ENCODE data around the gene SH2D3A. TPM values are rescaled to one million over a fixed set of nuclear protein-coding genes. Genes with fewer than 3 reads are reported as not detected.

SH2D3A gene
- polyA plus RNA-seq, 3 donors, result 0.11 TPM; not detected in 2

DNA sequence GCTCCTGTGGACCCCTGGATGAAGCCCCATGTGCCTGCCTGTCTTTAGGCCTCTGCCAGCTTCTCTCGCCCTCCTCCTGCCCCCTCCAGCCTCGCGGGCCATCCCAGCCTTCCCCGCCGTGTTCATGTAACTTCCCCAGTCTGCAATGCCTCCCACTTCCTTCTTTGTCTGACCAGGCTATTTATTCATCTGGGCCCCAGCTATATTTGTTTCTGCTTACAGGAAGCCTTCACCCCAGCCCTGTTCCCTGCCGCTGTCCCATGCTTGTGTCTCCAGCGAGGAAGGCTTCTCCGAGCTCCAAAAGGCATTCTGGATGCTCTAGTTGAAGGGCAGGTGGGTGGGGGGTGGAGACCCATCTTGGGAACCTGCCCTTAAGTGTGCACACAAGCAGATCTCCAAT, 38.9 kb downstream of the SH2D3A start:
- Histone ChIP-seq H4K20me1 (ENCODE audit: insufficient read depth, low read length) (no peaks in the 10 kb centered on the region), H3K27me3 (ENCODE audit: control insufficient read depth in 2 of 2, insufficient read depth in 2 of 2, low read length in 2 of 2) (no peaks in the 10 kb centered on the region), H3K4me1 (ENCODE audit: control insufficient read depth in 1 of 2, insufficient read depth in 2 of 2, low read length in 2 of 2) (peaks cover 51 to 56% of the 10 kb centered on the region in 2 donors), H3K9me3 (replicated peaks in 1 of 2; ENCODE audit: control insufficient read depth in 1 of 2, insufficient read depth in 1 of 2, low read length in 2 of 2) (no peaks in the 10 kb centered on the region), H3K36me3 (replicated peaks in 1 of 2; ENCODE audit: control insufficient read depth in 1 of 2, insufficient read depth in 2 of 2, low read length in 2 of 2) (peaks cover 22 to 23% of the 10 kb centered on the region in 2 donors), H3K4me3 (replicated peaks in 1 of 3; ENCODE audit: low read depth in 2 of 3, low read length in 3 of 3) (peak overlapping the region in 1 of 3 experiments; percentile 52), H3K27ac (ENCODE audit: low read depth in 1 of 2, low read length in 2 of 2) (peak overlapping the region; percentile 21 to 74), H3K9ac (ENCODE audit: insufficient read depth, low read length, poor library complexity, severe bottlenecking) (peak overlapping the region; percentile 29), H3K79me2 (ENCODE audit: insufficient read depth, low read length) (no peaks in the 10 kb centered on the region), H3K4me2 (replicated peaks; ENCODE audit: extremely low read depth, low read length, poor library complexity, severe bottlenecking) (peak overlapping the region; percentile 70), H2AFZ (ENCODE audit: insufficient read depth, low read depth, low read length, poor library complexity, severe bottlenecking) (peak overlapping the region; percentile 27)
- DNase-seq, result peak; percentile 71 to 79 (median 74)
- Mint-ChIP-seq H3K4me1 (peaks cover 49% of the 10 kb centered on the region), H3K9me3 (peaks cover 0 to 4% (median 0%) of the 10 kb centered on the region in 7 donors), H3K27ac (peak overlapping the region; percentile 80 to 93 (median 85)), H3K27me3 (ENCODE audit: low read depth in 3 of 3) (peaks cover 0 to 3% (median 2%) of the 10 kb centered on the region in 3 donors), H3K4me3 (peak overlapping the region in 1 of 2 donors; percentile 80), H3K36me3 (peaks cover 15 to 38% of the 10 kb centered on the region in 2 donors)
- TF ChIP-seq, protein P1, sequence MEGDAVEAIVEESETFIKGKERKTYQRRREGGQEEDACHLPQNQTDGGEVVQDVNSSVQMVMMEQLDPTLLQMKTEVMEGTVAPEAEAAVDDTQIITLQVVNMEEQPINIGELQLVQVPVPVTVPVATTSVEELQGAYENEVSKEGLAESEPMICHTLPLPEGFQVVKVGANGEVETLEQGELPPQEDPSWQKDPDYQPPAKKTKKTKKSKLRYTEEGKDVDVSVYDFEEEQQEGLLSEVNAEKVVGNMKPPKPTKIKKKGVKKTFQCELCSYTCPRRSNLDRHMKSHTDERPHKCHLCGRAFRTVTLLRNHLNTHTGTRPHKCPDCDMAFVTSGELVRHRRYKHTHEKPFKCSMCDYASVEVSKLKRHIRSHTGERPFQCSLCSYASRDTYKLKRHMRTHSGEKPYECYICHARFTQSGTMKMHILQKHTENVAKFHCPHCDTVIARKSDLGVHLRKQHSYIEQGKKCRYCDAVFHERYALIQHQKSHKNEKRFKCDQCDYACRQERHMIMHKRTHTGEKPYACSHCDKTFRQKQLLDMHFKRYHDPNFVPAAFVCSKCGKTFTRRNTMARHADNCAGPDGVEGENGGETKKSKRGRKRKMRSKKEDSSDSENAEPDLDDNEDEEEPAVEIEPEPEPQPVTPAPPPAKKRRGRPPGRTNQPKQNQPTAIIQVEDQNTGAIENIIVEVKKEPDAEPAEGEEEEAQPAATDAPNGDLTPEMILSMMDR (IDR thresholded peaks at IDR 0.05), result no peak
- intact Hi-C loops (cut with micrococcal nuclease), result no loop called here
- whole genome bisulfite sequencing (ENCODE audit: insufficient coverage), result 2% methylated on average over 5 of the region's 8 CpGs

DNA sequence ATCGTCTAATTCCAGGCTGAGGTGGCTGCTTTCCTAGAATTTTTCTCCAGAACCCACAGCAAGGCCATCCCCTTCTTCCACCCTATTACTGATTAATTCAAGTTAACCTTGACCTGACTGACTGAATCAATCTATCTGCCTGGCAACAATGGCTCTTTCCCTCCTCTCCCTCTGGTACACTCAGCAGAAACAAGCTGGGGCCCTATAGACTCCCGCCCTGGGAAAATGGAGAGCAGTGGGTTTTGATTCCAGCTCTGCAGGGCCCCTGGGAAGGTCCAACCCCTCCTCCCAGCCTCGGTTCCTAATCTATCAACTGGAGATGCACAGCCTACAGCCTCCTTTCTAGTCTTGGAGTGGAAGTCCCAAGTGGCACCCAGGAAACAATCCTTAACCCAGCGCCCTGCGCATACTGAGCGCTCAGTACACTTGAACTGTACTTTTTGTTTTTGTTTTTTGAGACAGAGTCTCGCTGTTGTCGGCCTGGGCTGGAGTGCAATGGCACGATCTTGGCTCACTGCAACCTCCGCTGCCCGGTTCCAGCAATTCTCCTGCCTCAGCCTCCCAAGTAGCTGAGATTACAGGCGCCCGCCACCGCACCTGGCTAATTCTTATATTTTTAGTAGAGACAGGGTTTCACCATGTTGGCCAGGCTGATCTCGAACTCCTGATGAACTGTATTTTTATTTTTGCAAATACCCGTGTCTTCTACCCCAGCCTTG, 41.6 kb downstream of the SH2D3A start:
- H3K79me2 ChIP-seq (ENCODE audit: insufficient read depth, low read length), result no peaks in the 10 kb centered on the region
- H3K4me1 ChIP-seq (ENCODE audit: control insufficient read depth in 1 of 2, insufficient read depth in 2 of 2, low read length in 2 of 2), result peaks cover 76 to 83% of the 10 kb centered on the region in 2 donors
- intact Hi-C loops (cut with micrococcal nuclease), result no loop called here
- TF ChIP-seq, protein P1 (IDR thresholded peaks at IDR 0.05), result no peak
- no peak overlapping the region for H3K4me3 ChIP-seq (replicated peaks in 1 of 3; ENCODE audit: low read depth in 2 of 3, low read length in 3 of 3)
- peaks cover 74% of the 10 kb centered on the region for H3K4me1 Mint-ChIP-seq
- no peak overlapping the region for H3K27ac Mint-ChIP-seq
- H3K9me3 Mint-ChIP-seq, result peaks cover 0 to 4% (median 0%) of the 10 kb centered on the region in 7 donors
- no peaks in the 10 kb centered on the region for H3K27me3 ChIP-seq (ENCODE audit: control insufficient read depth in 2 of 2, insufficient read depth in 2 of 2, low read length in 2 of 2)
- no peak overlapping the region for H3K4me3 Mint-ChIP-seq
- peaks cover 5 to 14% of the 10 kb centered on the region in 2 donors for H3K36me3 Mint-ChIP-seq
- no peak overlapping the region for H3K9ac ChIP-seq (ENCODE audit: insufficient read depth, low read length, poor library complexity, severe bottlenecking)
- H3K36me3 ChIP-seq (replicated peaks in 1 of 2; ENCODE audit: control insufficient read depth in 1 of 2, insufficient read depth in 2 of 2, low read length in 2 of 2), result no peaks in the 10 kb centered on the region
- DNase-seq, result no peak
- H3K4me2 ChIP-seq (replicated peaks; ENCODE audit: extremely low read depth, low read length, poor library complexity, severe bottlenecking), result no peak overlapping the region
- no peak overlapping the region for H3K27ac ChIP-seq (ENCODE audit: low read depth in 1 of 2, low read length in 2 of 2)
- peaks cover 1 to 5% (median 5%) of the 10 kb centered on the region in 3 donors for H3K27me3 Mint-ChIP-seq (ENCODE audit: low read depth in 3 of 3)
- H3K9me3 ChIP-seq (replicated peaks in 1 of 2; ENCODE audit: control insufficient read depth in 1 of 2, insufficient read depth in 1 of 2, low read length in 2 of 2), result no peaks in the 10 kb centered on the region
- H4K20me1 ChIP-seq (ENCODE audit: insufficient read depth, low read length), result no peaks in the 10 kb centered on the region
- WGBS (ENCODE audit: insufficient coverage), result 93% methylated on average over 7 of the region's 16 CpGs
- H2AFZ ChIP-seq (ENCODE audit: insufficient read depth, low read depth, low read length, poor library complexity, severe bottlenecking), result no peak overlapping the region

Measured in CD14-positive monocyte (primary cell).